Heart right ventricle (tissue), 16 donors: Measurements from ENCODE around the gene CNTN5. TPM values are rescaled to one million over a fixed set of nuclear protein-coding genes. Genes with fewer than 3 reads are reported as not detected.
"Not testable (repeated sequence)": the region's sequence is repeated elsewhere in the genome, so short reads cannot be mapped to it uniquely, and the experiment has no call there.

ENCODE experiments used
- ATAC-seq, 8 donors: fragments of 200-7000 bp; cut with Tn5 transposase; one replicate each; pipeline ENCODE4 v1.9.1; 2020; ENCODE audit warnings: mild to moderate bottlenecking in 8 of 8, moderate library complexity in 8 of 8, moderate number of reproducible peaks in 1 of 8
- DNase-seq, 2 donors: peaks; one replicate each; pipeline ENCODE4 v3.0.0-alpha.2; 2020
- H3K27ac ChIP-seq, 10 donors: fragments of 200-600 bp; sonication (generic) in 2 of 10; one replicate each; pipeline versions ENCODE4 v1.5.0 to v1.8.0; 2020 to 2022; ENCODE audit warnings: mild to moderate bottlenecking in 3 of 10
- H3K27me3 ChIP-seq, 7 donors: fragments of 200-600 bp; one replicate each; pipeline ENCODE4 v1.8.0; 2021 to 2022; ENCODE audit warnings: mild to moderate bottlenecking in 2 of 7
- H3K36me3 ChIP-seq, 9 donors: fragments of 200-600 bp; sonication (generic) in 1 of 9; one replicate each; pipeline versions ENCODE4 v1.5.0 to v1.8.0; 2020 to 2022; ENCODE audit warnings: mild to moderate bottlenecking in 2 of 9
- H3K4me1 ChIP-seq, 9 donors: fragments of 200-600 bp; sonication (generic) in 1 of 9; one replicate each; pipeline versions ENCODE4 v1.5.0 to v1.8.0; 2020 to 2022; ENCODE audit warnings: mild to moderate bottlenecking in 4 of 9
- H3K4me3 ChIP-seq, 10 donors: fragments of 200-600 bp; sonication (generic) in 2 of 10; one replicate each; pipeline versions ENCODE4 v1.5.0 to v1.8.0; 2020 to 2022; ENCODE audit warnings: mild to moderate bottlenecking in 7 of 10, moderate library complexity in 2 of 10
- H3K9me3 ChIP-seq, 11 donors: fragments of 200-600 bp in 10 of 11; sonication (generic) in 2 of 11; one replicate each; pipeline versions ENCODE4 v1.5.0 to v1.8.0; 2013 to 2022; ENCODE audit warnings: mild to moderate bottlenecking in 2 of 11, control low read depth in 1 of 11, moderate library complexity in 1 of 11
- CTCF ChIP-seq, 9 donors: fragments of 200-600 bp; sonication (generic) in 2 of 9; IDR thresholded peaks; one replicate each; pipeline versions ENCODE4 v1.5.0 to v1.8.0; 2021 to 2022; ENCODE audit warnings: antibody characterized with exemption in 9 of 9, mild to moderate bottlenecking in 5 of 9, moderate library complexity in 1 of 9
- WGBS, 2 donors: extraction: QIAGEN DNeasy Blood & Tissue Kit; methylation state at CpG; one replicate each; pipeline ENCODE4 v1.1.7; 2013; ENCODE audit warnings: inconsistent platforms in 1 of 2; 5-methylcytosine and 5-hydroxymethylcytosine counted together
- intact Hi-C, 10 donors: fragments of 100-400 bp; cut with DNase I; formaldehyde crosslinking; loops; one replicate each; pipeline versions ENCODE4 v1.11.1 to v1.14.2; 2022
- polyA plus RNA-seq, 2 donors: library from polyadenylated mRNA; stranded (reverse); fragments of 200-250 nt; gene quantifications; one replicate each; pipeline ENCODE4 v1.2.3, GENCODE V29; 2013
- total RNA-seq, 10 donors: library from RNA; stranded (reverse); fragmentation: NEBNext Ultra II Directional in 3 of 10; extraction: Animal tissue kit (Norgen Biotek cat#: 25700) in 3 of 10; gene quantifications; one replicate each; pipeline versions ENCODE4 v1.2.1 to v1.2.4, GENCODE V29; 2021 to 2023
- donor health status: Arrhythmogenic right ventricular cardiomyopathy.
- donor health status: ischemic (EF 13 %, LVEDD 7.1; RV severe dilation, severe dysfunction).
- donor health status: healthy with polysubstance abuse.
- donor health status: DM: no; HTN: yes; CAD: no.
- donor health status: DM: no; HTN: no; CAD: no.
- donor health status: ischemic (EF 25% LVEDD 6.9; RV normal size, moderate dysfunction).
- donor health status: ischemic (EF 25% LVEDD 5.7; RV mildly dilated, moderate dysfunction).
- donor health status: healthy.
- donor health status: DM: yes; HTN: yes; CAD: no.
- donor health status: Ischemic cardiomyopathy.
- donor health status: ischemic (EF 35%, LVEDD 5.7; RV mildly dilated, moderate dysfunction).
- donor health status: nonischemic (EF 11% LVEDD 7.7; RV severe dilation, severe dysfunction).
- donor health status: DM: yes; HTN: yes; CAD: no.
- donor health status: PGD.
- donor health status: ischemic (EF 29% LVEDD 5.4; RV normal size, mild dysfunction).
- donor health status: nonischemic (EF 23%, LVEDD 6.1; RV moderate dilation, normal function).

The CNTN5 gene
- total and polyA plus RNA-seq, 12 donors = 0.05 to 0.35 (median 0.17) TPM; not detected in 6

- ATAC-seq = no peak
- WGBS, 2 donors = 72 to 83% methylated on average over 5 of the region's 5 CpGs
- intact Hi-C loops = no loop called here
These were observed 1219.3 kb downstream of the CNTN5 start for GRCh38 chr11:100240025-100240539.

GRCh38 chr11:100247704-100248103 lies 1227.0 kb downstream of the CNTN5 start:
- no peak for TF ChIP-seq CTCF (IDR thresholded peaks at IDR 0.05)
- H3K9me3 ChIP-seq = no peaks in the 10 kb centered on the region
- WGBS, 2 donors = 83 to 86% methylated on average over 1 of the region's 1 CpG
- DNase-seq (no peak), ATAC-seq (no peak)
- no peaks in the 10 kb centered on the region for H3K4me1 ChIP-seq
- H3K4me3 ChIP-seq = no peak overlapping the region
- no peaks in the 10 kb centered on the region for H3K27me3 ChIP-seq
- intact Hi-C loops = no loop called here
- no peaks in the 10 kb centered on the region for H3K36me3 ChIP-seq
- H3K27ac ChIP-seq = no peak overlapping the region

More at GRCh38 chr11:100240025-100240539, 1219.3 kb downstream of the CNTN5 start:
- H3K4me1 ChIP-seq = no peaks in the 10 kb centered on the region
- no peak overlapping the region for H3K27ac ChIP-seq
- peaks cover 0 to 5% (median 0%) of the 10 kb centered on the region in 11 donors for H3K9me3 ChIP-seq
- TF ChIP-seq CTCF (IDR thresholded peaks at IDR 0.05) = no peak
- no peaks in the 10 kb centered on the region for H3K27me3 ChIP-seq
- no peak for DNase-seq
- H3K4me3 ChIP-seq = no peak overlapping the region
- no peaks in the 10 kb centered on the region for H3K36me3 ChIP-seq

- 91% methylated on average over 6 of the region's 6 CpGs for WGBS, 2 donors
- H3K27ac ChIP-seq, intact Hi-C loops, H3K27me3 ChIP-seq, H3K4me1 ChIP-seq, H3K4me3 ChIP-seq, ATAC-seq, H3K36me3 ChIP-seq, DNase-seq: not testable (repeated sequence)
- peaks cover 0 to 20% (median 0%) of the 10 kb centered on the region in 11 donors for H3K9me3 ChIP-seq
These were observed 1236.6 kb downstream of the CNTN5 start for GRCh38 chr11:100257238-100257803.

GRCh38 chr11:100269516-100269915 lies 1248.8 kb downstream of the CNTN5 start:
- no peaks in the 10 kb centered on the region for H3K4me1 ChIP-seq
- intact Hi-C loops = no loop called here
- no peak overlapping the region for H3K27ac ChIP-seq
- ATAC-seq (no peak), DNase-seq (no peak)
- TF ChIP-seq CTCF (IDR thresholded peaks at IDR 0.05) = no peak
- no peaks in the 10 kb centered on the region for H3K27me3 ChIP-seq
- peaks cover 0 to 7% (median 0%) of the 10 kb centered on the region in 11 donors for H3K9me3 ChIP-seq
- 58 to 63% methylated on average over 1 of the region's 1 CpG for WGBS, 2 donors
- H3K36me3 ChIP-seq = no peaks in the 10 kb centered on the region
- no peak overlapping the region for H3K4me3 ChIP-seq
